PC-3 (cell line): ENCODE measurements around the gene CASP12. TPM values are rescaled to one million over a fixed set of nuclear protein-coding genes. Genes with fewer than 3 reads are reported as not detected.

Source experiments
- ATAC-seq: fragments of 200-7000 bp; cut with Tn5 transposase; 2 replicates; pipeline ENCODE4 v1.9.1; 2020; ENCODE audit warnings: mild to moderate bottlenecking, moderate library complexity
- BruUV-seq: library from RNA; stranded (reverse); fragments of 400-500 nt; replicated peaks from 2 replicates; lab custom pipeline; 2021; lab: Mats Ljungman, UMichigan
- CTCF ChIA-PET: fragments of 300-600 bp; sonication (Branson Sonifier 250); formaldehyde crosslinking; loops from one replicate; lab custom pipeline; 2022; ENCODE audit warnings: antibody characterized with exemption; lab: Charles Lee
- POLR2A ChIA-PET: fragments of 300-600 bp; sonication (Branson Sonifier 250); formaldehyde crosslinking; loops from one replicate; lab custom pipeline; 2022; ENCODE audit warnings: antibody characterized with exemption; ENCODE audit not compliant: unreplicated experiment; lab: Charles Lee
- DNase-seq: peaks from one replicate; pipeline ENCODE4 v3.0.0-alpha.2; 2015
- H2AFZ ChIP-seq: fragments of 300-600 bp; sonication (generic); 2 replicates; pipeline ENCODE4 v1.6.0; 2016; ENCODE audit warnings: antibody characterized with exemption, low read length
- H3F3A ChIP-seq: fragments of 300-600 bp; sonication (generic); one replicate; pipeline ENCODE4 v1.6.0; 2017; ENCODE audit warnings: antibody characterized with exemption, low read length, control low read depth, mild to moderate bottlenecking; ENCODE audit not compliant: unreplicated experiment
- H3K27ac ChIP-seq: fragments of 300-600 bp; sonication (generic); 2 replicates; pipeline ENCODE4 v1.5.1; 2016; ENCODE audit warnings: mild to moderate bottlenecking, low read length
- H3K27me3 ChIP-seq: fragments of 300-600 bp; sonication (generic); 2 replicates; pipeline ENCODE4 v1.6.1; 2016; ENCODE audit warnings: low read length, mixed read lengths
- H3K36me3 ChIP-seq: fragments of 300-600 bp; sonication (generic); 2 replicates; pipeline ENCODE4 v1.6.1; 2016; ENCODE audit warnings: low read depth, mixed run types, low read length, mixed read lengths
- H3K4me1 ChIP-seq: fragments of 300-600 bp; sonication (generic); 2 replicates; pipeline ENCODE4 v1.5.1; 2016; ENCODE audit warnings: low read length; ENCODE audit not compliant: insufficient read depth
- H3K4me2 ChIP-seq: fragments of 300-600 bp; sonication (generic); 2 replicates; pipeline ENCODE4 v1.6.0; 2016; ENCODE audit warnings: low read length
- H3K4me3 ChIP-seq: fragments of 300-600 bp; sonication (generic); 2 replicates; pipeline ENCODE4 v1.5.1; 2016; ENCODE audit warnings: mild to moderate bottlenecking, low read length, mixed read lengths
- H3K79me2 ChIP-seq: fragments of 300-600 bp; sonication (generic); 2 replicates; pipeline ENCODE4 v1.6.1; 2017; ENCODE audit warnings: low read length, mixed read lengths
- H3K9ac ChIP-seq: fragments of 300-600 bp; sonication (generic); 2 replicates; pipeline ENCODE4 v1.6.0; 2016; ENCODE audit warnings: mild to moderate bottlenecking, low read length
- H3K9me2 ChIP-seq: fragments of 300-600 bp; sonication (generic); replicated peaks from 2 replicates; pipeline ENCODE4 v1.6.1; 2016; ENCODE audit warnings: mixed run types, low read length, mixed read lengths
- H3K9me3 ChIP-seq: fragments of 300-600 bp; sonication (generic); 2 replicates; pipeline ENCODE4 v1.6.1; 2016; ENCODE audit warnings: low read length, mixed read lengths
- H4K20me1 ChIP-seq: fragments of 300-600 bp; sonication (generic); 2 replicates; pipeline ENCODE4 v1.6.1; 2016; ENCODE audit warnings: low read length, mixed read lengths
- CTCF ChIP-seq: fragments of 300-600 bp; sonication (generic); conservative IDR thresholded peaks from 2 replicates; pipeline ENCODE4 v1.5.1; 2017; ENCODE audit warnings: antibody characterized with exemption, low read depth, mild to moderate bottlenecking, low read length
- EZH2 ChIP-seq: fragments of 300-600 bp; sonication (generic); IDR thresholded peaks from one replicate; pipeline ENCODE4 v1.6.1; 2017; ENCODE audit warnings: antibody characterized with exemption, mild to moderate bottlenecking, low read length; ENCODE audit not compliant: unreplicated experiment
- EZH2phosphoT487 ChIP-seq: fragments of 300-600 bp; sonication (generic); IDR thresholded peaks from 2 replicates; pipeline ENCODE4 v1.6.1; 2018; ENCODE audit warnings: mild to moderate bottlenecking, antibody characterized with exemption, low read length, borderline replicate concordance
- intact Hi-C: fragments of 100-400 bp; cut with micrococcal nuclease; formaldehyde crosslinking; loops from 2 replicates; pipeline ENCODE4 v1.9.0; 2023
- total RNA-seq: library from RNA; depleted of rRNA; stranded (reverse); fragments of >200 nt; gene quantifications from 2 replicates; pipeline ENCODE4 v1.2.3, GENCODE V29; 2014

The CASP12 gene
- total RNA-seq, 1 experiment from 2014 or later: not detected

- ChIA-PET CTCF (no interaction called here), POLR2A (no interaction called here)
- Histone ChIP-seq H3K36me3 (no peaks in the 10 kb centered on the region), H4K20me1 (no peaks in the 10 kb centered on the region), H3F3A (no peaks in the 10 kb centered on the region), H3K9me2 (no peaks in the 10 kb centered on the region), H3K9ac (no peak overlapping the region), H3K9me3 (no peaks in the 10 kb centered on the region), H3K4me1 (peaks cover 8% of the 10 kb centered on the region; the same call in 1 of the 2 replicates), H3K79me2 (no peaks in the 10 kb centered on the region), H3K4me3 (no peak overlapping the region), H3K27ac (no peak overlapping the region), H3K27me3 (no peaks in the 10 kb centered on the region), H2AFZ (no peak overlapping the region), H3K4me2 (peak overlapping the region; percentile 11; the same call in 1 of the 2 replicates)
- intact Hi-C loops: no loop called here
- no peak for TF ChIP-seq EZH2phosphoT487
- no peak for TF ChIP-seq EZH2
- no peak for TF ChIP-seq CTCF
- peak; percentile 65 for DNase-seq
- no TSS peak for BruUV-seq
- ATAC-seq: peak; percentile 98
These were observed 45.4 kb downstream of the CASP12 start for GRCh38 chr11:104852811-104853210.

GRCh38 chr11:104846216-104846615 is 52.0 kb downstream of the CASP12 start:
- Histone ChIP-seq H3K9ac (no peak overlapping the region), H3K36me3 (no peaks in the 10 kb centered on the region), H3K4me3 (no peak overlapping the region), H3K27ac (no peak overlapping the region), H3K4me1 (no peaks in the 10 kb centered on the region), H3K9me3 (no peaks in the 10 kb centered on the region), H4K20me1 (no peaks in the 10 kb centered on the region), H3F3A (no peaks in the 10 kb centered on the region), H3K27me3 (no peaks in the 10 kb centered on the region), H3K4me2 (no peak overlapping the region), H2AFZ (no peak overlapping the region), H3K79me2 (no peaks in the 10 kb centered on the region), H3K9me2 (no peaks in the 10 kb centered on the region)
- intact Hi-C loops: no loop called here
- no peak for ATAC-seq
- BruUV-seq: no TSS peak
- no peak for DNase-seq
- ChIA-PET POLR2A (no interaction called here), CTCF (no interaction called here)
- no peak for TF ChIP-seq CTCF
- TF ChIP-seq EZH2: no peak
- no peak for TF ChIP-seq EZH2phosphoT487

- Histone ChIP-seq H3K9me3 (no peaks in the 10 kb centered on the region), H3K4me1 (no peaks in the 10 kb centered on the region), H3K79me2 (no peaks in the 10 kb centered on the region), H3K27ac (no peak overlapping the region), H3K9me2 (no peaks in the 10 kb centered on the region), H4K20me1 (no peaks in the 10 kb centered on the region), H2AFZ (no peak overlapping the region), H3K4me2 (no peak overlapping the region), H3K36me3 (no peaks in the 10 kb centered on the region), H3K9ac (no peak overlapping the region), H3K4me3 (no peak overlapping the region), H3K27me3 (no peaks in the 10 kb centered on the region), H3F3A (no peaks in the 10 kb centered on the region)
- POLR2A ChIA-PET: no interaction called here
- DNase-seq: no peak
- ATAC-seq: no peak
- no TSS peak for BruUV-seq
- TF ChIP-seq CTCF: no peak
- TF ChIP-seq EZH2: no peak
- no peak for TF ChIP-seq EZH2phosphoT487
- CTCF ChIA-PET: no interaction called here
- intact Hi-C loops: loop anchor here (5.0 kb wide), 1 partner anchor 73 kb away; no protein-coding TSS in a partner anchor
These were observed 53.8 kb downstream of the CASP12 start for GRCh38 chr11:104844451-104844850.
